H1 (cell line): ENCODE data around the gene CACNB4. TPM values are rescaled to one million over a fixed set of nuclear protein-coding genes. Genes with fewer than 3 reads are reported as not detected.

Experiments used
- CHD1 ChIP-seq: IDR thresholded peaks from 2 replicates; pipeline ENCODE4 v1.6.1; 2012; ENCODE audit warnings: low read depth, low read length, improper control_type of control experiment
- EGR1 ChIP-seq: IDR thresholded peaks from 2 replicates; pipeline ENCODE4 v1.6.1; 2011; ENCODE audit warnings: low read depth, low read length, borderline replicate concordance
- HDAC2 ChIP-seq, 2 experiments: fragments of 300-600 bp in 1 of 2; sonication (generic) in 1 of 2; IDR thresholded peaks; 2 replicates each; pipeline ENCODE4 v1.6.1; 2011 to 2012; ENCODE audit warnings: low read depth in 2 of 2, low read length in 2 of 2, mild to moderate bottlenecking in 2 of 2, moderate library complexity in 2 of 2, borderline replicate concordance in 1 of 2, inconsistent platforms in 1 of 2
- POLR2A ChIP-seq, 2 experiments: IDR thresholded peaks; 1 replicate in 1 of 2; 2 replicates in 1 of 2; pipeline ENCODE4 v1.6.1; 2011; ENCODE audit warnings: low read depth in 2 of 2, low read length in 2 of 2, mild to moderate bottlenecking in 2 of 2; ENCODE audit errors: control extremely low read depth in 1 of 2
- RXRA ChIP-seq: IDR thresholded peaks from 2 replicates; pipeline ENCODE4 v1.6.1; 2011; ENCODE audit warnings: low read depth, mild to moderate bottlenecking, low read length, moderate library complexity; ENCODE audit not compliant: insufficient read depth
- SAP30 ChIP-seq: fragments of 300-600 bp; sonication (generic); IDR thresholded peaks from 2 replicates; pipeline ENCODE4 v1.7.1; 2012; ENCODE audit warnings: low read length, moderate library complexity, mild to moderate bottlenecking, inconsistent platforms; ENCODE audit not compliant: insufficient read depth, insufficient replicate concordance
- TCF12 ChIP-seq: IDR thresholded peaks from 2 replicates; pipeline ENCODE4 v1.6.1; 2011; ENCODE audit warnings: low read depth, mild to moderate bottlenecking, low read length
- polyA plus RNA-seq, 7 experiments: library from polyadenylated mRNA; depleted of rRNA in 3 of 7; stranded (reverse) in 5 of 7; unstranded in 2 of 7; fragments of >200 nt in 5 of 7; fragments of 200-250 nt in 2 of 7; gene quantifications; 1 replicate in 5 of 7; 2 replicates in 1 of 7; 4 replicates in 1 of 7; pipeline versions ENCODE4 v1.2.1 to v1.2.3, GENCODE V29; 2011 to 2013; ENCODE audit warnings: missing spikeins in 2 of 7, mixed read lengths in 2 of 7
- total RNA-seq: library from RNA; stranded (reverse); fragmentation: NEBNext Ultra II Directional; extraction: Animal tissue kit (Norgen Biotek cat#: 25700); gene quantifications from 2 replicates; pipeline ENCODE4 v1.2.1, GENCODE V29; 2021
- TF ChIP-seq, protein P1 (sequence below): fragments of 300-600 bp; sonication (generic); IDR thresholded peaks from 2 replicates; pipeline ENCODE4 v1.7.1; 2012; ENCODE audit warnings: low read length, moderate library complexity, mild to moderate bottlenecking, inconsistent platforms; ENCODE audit not compliant: insufficient replicate concordance

CACNB4 gene
- total and polyA plus RNA-seq, 2 of the 8 experiments (the other 6 are each of a cell fraction or from before 2014, with no cell fraction given) = 2.0 to 4.0 TPM

DNA sequence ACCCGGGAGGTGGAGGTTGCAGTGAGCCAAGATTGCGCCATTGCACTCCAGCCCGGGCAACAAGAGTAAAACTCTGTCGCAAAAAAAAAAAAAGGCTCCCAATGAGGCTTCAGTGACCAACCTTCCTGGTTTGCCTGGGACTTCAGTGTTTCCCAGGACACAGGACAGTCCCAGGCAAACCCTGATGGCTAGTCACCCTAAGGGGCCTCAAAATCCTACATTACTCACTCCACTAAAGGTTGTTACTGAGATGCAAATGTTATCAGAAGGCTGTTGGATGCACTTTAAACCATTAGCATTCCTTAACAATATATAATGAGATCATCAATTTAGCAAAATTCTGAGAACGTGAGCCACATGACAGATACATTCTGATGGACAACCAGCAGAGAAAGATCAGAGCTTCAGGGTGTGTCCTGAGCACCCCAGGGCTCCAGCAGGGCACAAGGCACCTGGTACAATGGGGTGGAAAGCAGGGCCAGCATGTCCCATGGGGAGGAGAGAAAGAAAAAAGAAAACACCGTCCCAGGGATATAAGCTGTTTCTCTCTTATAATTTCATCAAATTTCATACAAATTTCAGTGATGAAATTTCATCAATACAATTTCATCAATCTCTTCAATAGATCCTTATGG is 152.5 kb downstream of the CACNB4 start (continued):
- TF ChIP-seq, protein P1, sequence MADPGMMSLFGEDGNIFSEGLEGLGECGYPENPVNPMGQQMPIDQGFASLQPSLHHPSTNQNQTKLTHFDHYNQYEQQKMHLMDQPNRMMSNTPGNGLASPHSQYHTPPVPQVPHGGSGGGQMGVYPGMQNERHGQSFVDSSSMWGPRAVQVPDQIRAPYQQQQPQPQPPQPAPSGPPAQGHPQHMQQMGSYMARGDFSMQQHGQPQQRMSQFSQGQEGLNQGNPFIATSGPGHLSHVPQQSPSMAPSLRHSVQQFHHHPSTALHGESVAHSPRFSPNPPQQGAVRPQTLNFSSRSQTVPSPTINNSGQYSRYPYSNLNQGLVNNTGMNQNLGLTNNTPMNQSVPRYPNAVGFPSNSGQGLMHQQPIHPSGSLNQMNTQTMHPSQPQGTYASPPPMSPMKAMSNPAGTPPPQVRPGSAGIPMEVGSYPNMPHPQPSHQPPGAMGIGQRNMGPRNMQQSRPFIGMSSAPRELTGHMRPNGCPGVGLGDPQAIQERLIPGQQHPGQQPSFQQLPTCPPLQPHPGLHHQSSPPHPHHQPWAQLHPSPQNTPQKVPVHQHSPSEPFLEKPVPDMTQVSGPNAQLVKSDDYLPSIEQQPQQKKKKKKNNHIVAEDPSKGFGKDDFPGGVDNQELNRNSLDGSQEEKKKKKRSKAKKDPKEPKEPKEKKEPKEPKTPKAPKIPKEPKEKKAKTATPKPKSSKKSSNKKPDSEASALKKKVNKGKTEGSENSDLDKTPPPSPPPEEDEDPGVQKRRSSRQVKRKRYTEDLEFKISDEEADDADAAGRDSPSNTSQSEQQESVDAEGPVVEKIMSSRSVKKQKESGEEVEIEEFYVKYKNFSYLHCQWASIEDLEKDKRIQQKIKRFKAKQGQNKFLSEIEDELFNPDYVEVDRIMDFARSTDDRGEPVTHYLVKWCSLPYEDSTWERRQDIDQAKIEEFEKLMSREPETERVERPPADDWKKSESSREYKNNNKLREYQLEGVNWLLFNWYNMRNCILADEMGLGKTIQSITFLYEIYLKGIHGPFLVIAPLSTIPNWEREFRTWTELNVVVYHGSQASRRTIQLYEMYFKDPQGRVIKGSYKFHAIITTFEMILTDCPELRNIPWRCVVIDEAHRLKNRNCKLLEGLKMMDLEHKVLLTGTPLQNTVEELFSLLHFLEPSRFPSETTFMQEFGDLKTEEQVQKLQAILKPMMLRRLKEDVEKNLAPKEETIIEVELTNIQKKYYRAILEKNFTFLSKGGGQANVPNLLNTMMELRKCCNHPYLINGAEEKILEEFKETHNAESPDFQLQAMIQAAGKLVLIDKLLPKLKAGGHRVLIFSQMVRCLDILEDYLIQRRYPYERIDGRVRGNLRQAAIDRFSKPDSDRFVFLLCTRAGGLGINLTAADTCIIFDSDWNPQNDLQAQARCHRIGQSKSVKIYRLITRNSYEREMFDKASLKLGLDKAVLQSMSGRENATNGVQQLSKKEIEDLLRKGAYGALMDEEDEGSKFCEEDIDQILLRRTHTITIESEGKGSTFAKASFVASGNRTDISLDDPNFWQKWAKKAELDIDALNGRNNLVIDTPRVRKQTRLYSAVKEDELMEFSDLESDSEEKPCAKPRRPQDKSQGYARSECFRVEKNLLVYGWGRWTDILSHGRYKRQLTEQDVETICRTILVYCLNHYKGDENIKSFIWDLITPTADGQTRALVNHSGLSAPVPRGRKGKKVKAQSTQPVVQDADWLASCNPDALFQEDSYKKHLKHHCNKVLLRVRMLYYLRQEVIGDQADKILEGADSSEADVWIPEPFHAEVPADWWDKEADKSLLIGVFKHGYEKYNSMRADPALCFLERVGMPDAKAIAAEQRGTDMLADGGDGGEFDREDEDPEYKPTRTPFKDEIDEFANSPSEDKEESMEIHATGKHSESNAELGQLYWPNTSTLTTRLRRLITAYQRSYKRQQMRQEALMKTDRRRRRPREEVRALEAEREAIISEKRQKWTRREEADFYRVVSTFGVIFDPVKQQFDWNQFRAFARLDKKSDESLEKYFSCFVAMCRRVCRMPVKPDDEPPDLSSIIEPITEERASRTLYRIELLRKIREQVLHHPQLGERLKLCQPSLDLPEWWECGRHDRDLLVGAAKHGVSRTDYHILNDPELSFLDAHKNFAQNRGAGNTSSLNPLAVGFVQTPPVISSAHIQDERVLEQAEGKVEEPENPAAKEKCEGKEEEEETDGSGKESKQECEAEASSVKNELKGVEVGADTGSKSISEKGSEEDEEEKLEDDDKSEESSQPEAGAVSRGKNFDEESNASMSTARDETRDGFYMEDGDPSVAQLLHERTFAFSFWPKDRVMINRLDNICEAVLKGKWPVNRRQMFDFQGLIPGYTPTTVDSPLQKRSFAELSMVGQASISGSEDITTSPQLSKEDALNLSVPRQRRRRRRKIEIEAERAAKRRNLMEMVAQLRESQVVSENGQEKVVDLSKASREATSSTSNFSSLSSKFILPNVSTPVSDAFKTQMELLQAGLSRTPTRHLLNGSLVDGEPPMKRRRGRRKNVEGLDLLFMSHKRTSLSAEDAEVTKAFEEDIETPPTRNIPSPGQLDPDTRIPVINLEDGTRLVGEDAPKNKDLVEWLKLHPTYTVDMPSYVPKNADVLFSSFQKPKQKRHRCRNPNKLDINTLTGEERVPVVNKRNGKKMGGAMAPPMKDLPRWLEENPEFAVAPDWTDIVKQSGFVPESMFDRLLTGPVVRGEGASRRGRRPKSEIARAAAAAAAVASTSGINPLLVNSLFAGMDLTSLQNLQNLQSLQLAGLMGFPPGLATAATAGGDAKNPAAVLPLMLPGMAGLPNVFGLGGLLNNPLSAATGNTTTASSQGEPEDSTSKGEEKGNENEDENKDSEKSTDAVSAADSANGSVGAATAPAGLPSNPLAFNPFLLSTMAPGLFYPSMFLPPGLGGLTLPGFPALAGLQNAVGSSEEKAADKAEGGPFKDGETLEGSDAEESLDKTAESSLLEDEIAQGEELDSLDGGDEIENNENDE = no peak
- TF ChIP-seq SAP30 (no peak), RXRA (no peak), HDAC2 (IDR thresholded peaks at IDR 0.05; ENCODE audit: borderline replicate concordance in 1 of 2, low read depth in 2 of 2, low read length in 2 of 2) (no peak), CHD1 (no peak), EGR1 (no peak), TCF12 (no peak), POLR2A (IDR thresholded peaks at IDR 0.05; ENCODE audit: control extremely low read depth in 1 of 2, low read depth in 2 of 2, low read length in 2 of 2) (no peak)
